OCI-LY7 (cell line): ENCODE data around the gene CAPN7. TPM values are rescaled to one million over a fixed set of nuclear protein-coding genes. Genes with fewer than 3 reads are reported as not detected.

Experiments
- BruUV-seq: library from RNA; stranded (reverse); fragments of 400-500 nt; replicated peaks from 2 replicates; lab custom pipeline; 2021; lab: Mats Ljungman, UMichigan
- CTCF ChIA-PET: fragments of 300-600 bp; sonication (Branson Sonifier 250); formaldehyde crosslinking; loops from one replicate; lab custom pipeline; 2022; ENCODE audit warnings: antibody characterized with exemption; ENCODE audit not compliant: unreplicated experiment; lab: Charles Lee
- POLR2A ChIA-PET: fragments of 300-600 bp; sonication (Branson Sonifier 250); formaldehyde crosslinking; loops from one replicate; lab custom pipeline; 2022; ENCODE audit warnings: antibody characterized with exemption; lab: Charles Lee
- DNase-seq: peaks from one replicate; pipeline ENCODE4 v3.0.0-alpha.2; 2015; ENCODE audit warnings: low spot score
- H2AFZ ChIP-seq: fragments of 200-600 bp; sonication (generic), shearing (Covaris generic); 2 replicates; pipeline ENCODE4 v1.6.1; 2014; ENCODE audit warnings: mild to moderate bottlenecking, antibody characterized with exemption, low read length, moderate library complexity
- H3K27ac ChIP-seq: fragments of 200-600 bp; sonication (generic); 2 replicates; pipeline ENCODE4 v1.5.1; 2014; ENCODE audit warnings: mixed run types, low read depth, mild to moderate bottlenecking, moderate library complexity, low read length, inconsistent platforms; ENCODE audit not compliant: poor library complexity, severe bottlenecking
- H3K36me3 ChIP-seq: fragments of 200-600 bp; sonication (generic); 2 replicates; pipeline ENCODE4 v1.6.1; 2014; ENCODE audit warnings: mild to moderate bottlenecking, antibody characterized with exemption, low read length, moderate library complexity, mixed read lengths; ENCODE audit not compliant: insufficient read depth
- H3K4me1 ChIP-seq: fragments of 200-600 bp; sonication (generic); 2 replicates; pipeline ENCODE4 v1.5.1; 2014; ENCODE audit warnings: mild to moderate bottlenecking, low read length; ENCODE audit not compliant: insufficient read depth, poor library complexity, severe bottlenecking
- H3K4me2 ChIP-seq: fragments of 200-600 bp; sonication (generic); 2 replicates; pipeline ENCODE4 v1.6.1; 2014; ENCODE audit warnings: mild to moderate bottlenecking, low read length
- H3K4me3 ChIP-seq: fragments of 200-600 bp; sonication (generic); 2 replicates; pipeline ENCODE4 v1.5.1; 2014; ENCODE audit warnings: mild to moderate bottlenecking, low read depth, low read length; ENCODE audit not compliant: poor library complexity, severe bottlenecking
- H3K79me2 ChIP-seq: fragments of 200-600 bp; sonication (generic); 2 replicates; pipeline ENCODE4 v1.6.1; 2016; ENCODE audit warnings: low read depth, mild to moderate bottlenecking, low read length, moderate library complexity, mixed read lengths; ENCODE audit not compliant: insufficient read depth
- H3K9me2 ChIP-seq: fragments of 200-600 bp; sonication (generic); 2 replicates; pipeline ENCODE4 v1.6.1; 2016; ENCODE audit warnings: mild to moderate bottlenecking, low read length, mixed read lengths; ENCODE audit not compliant: insufficient read depth
- H3K9me3 ChIP-seq: fragments of 200-600 bp; sonication (generic); 2 replicates; pipeline ENCODE4 v1.6.1; 2014; ENCODE audit warnings: mild to moderate bottlenecking, mixed run types, low read length, mixed read lengths
- H4K20me1 ChIP-seq: fragments of 200-600 bp; sonication (generic); 2 replicates; pipeline ENCODE4 v1.6.1; 2014; ENCODE audit warnings: mild to moderate bottlenecking, antibody characterized with exemption, low read length, moderate library complexity, mixed read lengths; ENCODE audit not compliant: insufficient read depth
- CTCF ChIP-seq: fragments of 200-600 bp; sonication (generic); conservative IDR thresholded peaks from 2 replicates; pipeline ENCODE4 v1.5.1; 2014; ENCODE audit warnings: mild to moderate bottlenecking, antibody characterized with exemption, low read length, moderate library complexity, mixed read lengths
- EZH2phosphoT487 ChIP-seq: fragments of 200-600 bp; sonication (generic); IDR thresholded peaks from 2 replicates; pipeline ENCODE4 v1.6.1; 2018; ENCODE audit warnings: low read depth, borderline replicate concordance, mild to moderate bottlenecking, mixed run types, antibody characterized with exemption, low read length, moderate library complexity, mixed read lengths
- intact Hi-C: fragments of 100-400 bp; cut with micrococcal nuclease; formaldehyde crosslinking; loops from one replicate; pipeline ENCODE4 v1.10.0; 2022; ENCODE audit not compliant: unreplicated experiment
- total RNA-seq, 2 experiments: library from RNA; depleted of rRNA in 1 of 2; stranded (reverse); fragments of >200 nt in 1 of 2; shearing (Covaris generic) in 1 of 2; gene quantifications; 2 replicates each; pipeline ENCODE4 v1.2.3, GENCODE V29; 2014 to 2022

CAPN7 gene
- total RNA-seq, 2 experiments from 2014 or later = 33.4 to 41.5 TPM

GRCh38 chr3:15268033-15268631 is 62.1 kb downstream of the CAPN7 start:
- TF ChIP-seq EZH2phosphoT487 = no peak
- peak; percentile 99 for TF ChIP-seq CTCF
- Histone ChIP-seq H3K9me2 (no peaks in the 10 kb centered on the region), H3K79me2 (no peaks in the 10 kb centered on the region), H3K36me3 (peaks cover 14% of the 10 kb centered on the region; the same call in 1 of the 2 replicates), H3K27ac (no peak overlapping the region), H3K4me3 (no peak overlapping the region), H4K20me1 (no peaks in the 10 kb centered on the region), H3K9me3 (no peaks in the 10 kb centered on the region), H3K4me1 (peaks cover 18% of the 10 kb centered on the region), H2AFZ (no peak overlapping the region), H3K4me2 (no peak overlapping the region)
- intact Hi-C loops = loop anchor here (1.0 to 2.0 kb wide), 6 partner anchors 64 to 289 kb away; partner anchors contain the start of gene SH3BP5
- POLR2A ChIA-PET = interaction anchor here (0.6 to 2.4 kb wide), 11 partner anchors 8 to 292 kb away, joined by 3 to 8 read pairs (median 3); no protein-coding TSS in a partner anchor
- CTCF ChIA-PET = interaction anchor here (0.5 to 2.4 kb wide), 10 partner anchors 11 to 156 kb away, joined by 3 to 13 read pairs (median 3); partner anchors contain the start of gene SH3BP5
- BruUV-seq = no TSS peak
- DNase-seq = peak; percentile 90

- Histone ChIP-seq H4K20me1 (no peaks in the 10 kb centered on the region), H3K4me2 (no peak overlapping the region), H3K9me3 (no peaks in the 10 kb centered on the region), H2AFZ (no peak overlapping the region), H3K36me3 (peaks cover 14% of the 10 kb centered on the region; the same call in 1 of the 2 replicates), H3K79me2 (no peaks in the 10 kb centered on the region), H3K27ac (no peak overlapping the region), H3K9me2 (no peaks in the 10 kb centered on the region), H3K4me3 (no peak overlapping the region), H3K4me1 (peaks cover 18% of the 10 kb centered on the region)
- ChIA-PET CTCF (interaction anchor here (1.0 to 2.4 kb wide), 2 partner anchors 63 to 136 kb away, joined by 10 to 13 read pairs; no protein-coding TSS in a partner anchor), POLR2A (interaction anchor here (0.7 to 2.0 kb wide), 5 partner anchors 16 to 136 kb away, joined by 3 to 6 read pairs (median 3); no protein-coding TSS in a partner anchor)
- BruUV-seq = no TSS peak
- no peak for DNase-seq
- TF ChIP-seq EZH2phosphoT487 = no peak
- no peak for TF ChIP-seq CTCF
- intact Hi-C loops = loop anchor here (2.0 kb wide), 2 partner anchors 67 to 287 kb away; no protein-coding TSS in a partner anchor
Measured at GRCh38 chr3:15269091-15269989, 63.3 kb downstream of the CAPN7 start.
